ENCODE results near the gene CYB561D2. TPM values are rescaled to one million over a fixed set of nuclear protein-coding genes. Genes with fewer than 3 reads are reported as not detected.

Gene CYB561D2
- total RNA-seq, 1 donor from 2014 or later: 11.5 TPM

DNA sequence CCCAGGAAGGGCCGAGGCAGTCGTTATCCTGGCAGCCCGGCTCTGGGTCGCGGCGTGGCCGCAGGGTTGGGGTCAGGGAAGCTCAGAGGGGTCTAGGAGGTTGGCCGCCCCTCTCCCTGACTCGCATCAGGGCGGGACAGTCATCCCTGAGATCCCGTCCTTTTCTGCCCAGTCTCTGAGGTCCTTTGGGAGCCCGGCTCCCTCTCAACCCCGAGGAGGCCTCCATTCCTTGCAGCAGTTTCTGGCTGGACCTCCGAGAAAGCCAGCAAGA lies 28.6 kb upstream of the CYB561D2 start:
- H3K4me3 ChIP-seq: peak overlapping the region; percentile 72 to 97
- peaks cover 0 to 20% of the 10 kb centered on the region in 2 donors for H3K36me3 ChIP-seq
- TF ChIP-seq CTCF (IDR thresholded peaks at IDR 0.05) (no peak), POLR2A (IDR thresholded peaks at IDR 0.05) (no peak), POLR2AphosphoS5 (IDR thresholded peaks at IDR 0.05; ENCODE audit: insufficient read depth in 1 of 2, low read depth in 1 of 2) (no peak)
- H3K4me1 ChIP-seq: peaks cover 57% of the 10 kb centered on the region
- no peaks in the 10 kb centered on the region for H3K27me3 ChIP-seq
- H3K9me3 ChIP-seq: no peaks in the 10 kb centered on the region
- H3K27ac ChIP-seq: peak overlapping the region; percentile 90
- DNase-seq (ENCODE audit: extremely low spot score in 2 of 2): no peak
- intact Hi-C loops (cut with DNase I): loop anchor here (2.0 to 5.0 kb wide), 2 partner anchors 23 to 65 kb away; partner anchors contain the start of genes HYAL3 and NAA80

GRCh38 chr3:50322386-50323091 lies 28.1 kb upstream of the CYB561D2 start, which contains the start of gene HYAL2:
Gene HYAL2, minus strand, starts transcription at chr3:50322745. Its CDS starts 2,256 bp downstream, at chr3:50320489.
- H3K4me1 ChIP-seq: peaks cover 57% of the 10 kb centered on the region
- DNase-seq (ENCODE audit: extremely low spot score in 2 of 2): no peak

DNA sequence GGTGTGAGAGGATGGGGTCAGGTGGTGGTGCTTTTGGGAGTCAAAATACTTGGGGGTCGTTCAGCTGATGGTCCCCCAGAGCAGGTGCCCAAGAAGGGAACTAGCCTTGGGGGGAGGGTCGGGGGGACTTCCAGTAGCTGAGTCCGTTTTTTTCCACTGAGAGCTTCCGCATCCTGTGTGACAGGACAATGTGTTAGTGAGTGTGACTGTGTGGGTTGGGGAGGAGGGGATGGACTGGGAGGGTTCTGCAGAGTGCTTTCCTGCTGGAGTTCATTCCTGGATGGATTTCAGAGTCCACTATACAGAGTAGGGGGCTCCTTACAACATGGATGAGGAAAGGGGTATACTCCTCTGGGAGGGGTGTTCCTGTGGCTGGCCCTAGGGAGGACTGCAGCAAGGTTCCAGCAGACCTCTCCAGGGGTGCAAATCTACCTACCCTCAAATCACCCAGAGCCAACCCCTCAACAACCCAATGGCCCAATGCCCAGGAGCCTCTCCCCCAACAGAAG lies 27.5 kb upstream of the CYB561D2 start:
- intact Hi-C loops (cut with DNase I): loop anchor here (2.0 to 5.0 kb wide), 2 partner anchors 24 to 66 kb away; partner anchors contain the start of genes HYAL3 and NAA80
- H3K4me1 ChIP-seq: peaks cover 54% of the 10 kb centered on the region
- H3K27me3 ChIP-seq: no peaks in the 10 kb centered on the region
- peaks cover 0 to 16% of the 10 kb centered on the region in 2 donors for H3K36me3 ChIP-seq
- TF ChIP-seq POLR2A (IDR thresholded peaks at IDR 0.05): no peak
- no peak for TF ChIP-seq POLR2AphosphoS5 (IDR thresholded peaks at IDR 0.05; ENCODE audit: insufficient read depth in 1 of 2, low read depth in 1 of 2)
- TF ChIP-seq CTCF (IDR thresholded peaks at IDR 0.05): no peak
- peak overlapping the region in 1 of 2 donors; percentile 72 for H3K4me3 ChIP-seq
- H3K9me3 ChIP-seq: no peaks in the 10 kb centered on the region
- H3K27ac ChIP-seq: peak overlapping the region; percentile 90
- no peak for DNase-seq (ENCODE audit: extremely low spot score in 2 of 2)

More at GRCh38 chr3:50322386-50323091, 28.1 kb upstream of the CYB561D2 start, which contains the start of gene HYAL2:
- TF ChIP-seq POLR2AphosphoS5 (IDR thresholded peaks at IDR 0.05; ENCODE audit: insufficient read depth in 1 of 2, low read depth in 1 of 2) (peak in 1 of 2 donors; percentile 47), CTCF (IDR thresholded peaks at IDR 0.05) (no peak), POLR2A (IDR thresholded peaks at IDR 0.05) (no peak)
- no peaks in the 10 kb centered on the region for H3K9me3 ChIP-seq
- H3K27me3 ChIP-seq: no peaks in the 10 kb centered on the region
- H3K36me3 ChIP-seq: peaks cover 0 to 20% of the 10 kb centered on the region in 2 donors
- intact Hi-C loops (cut with DNase I): loop anchor here (2.0 to 5.0 kb wide), 2 partner anchors 24 to 65 kb away; partner anchors contain the start of genes HYAL3 and NAA80
- peak within 1 kb of the TSS; percentile 90 for H3K27ac ChIP-seq
- H3K4me3 ChIP-seq: peak within 1 kb of the TSS; percentile 72 to 97

DNA sequence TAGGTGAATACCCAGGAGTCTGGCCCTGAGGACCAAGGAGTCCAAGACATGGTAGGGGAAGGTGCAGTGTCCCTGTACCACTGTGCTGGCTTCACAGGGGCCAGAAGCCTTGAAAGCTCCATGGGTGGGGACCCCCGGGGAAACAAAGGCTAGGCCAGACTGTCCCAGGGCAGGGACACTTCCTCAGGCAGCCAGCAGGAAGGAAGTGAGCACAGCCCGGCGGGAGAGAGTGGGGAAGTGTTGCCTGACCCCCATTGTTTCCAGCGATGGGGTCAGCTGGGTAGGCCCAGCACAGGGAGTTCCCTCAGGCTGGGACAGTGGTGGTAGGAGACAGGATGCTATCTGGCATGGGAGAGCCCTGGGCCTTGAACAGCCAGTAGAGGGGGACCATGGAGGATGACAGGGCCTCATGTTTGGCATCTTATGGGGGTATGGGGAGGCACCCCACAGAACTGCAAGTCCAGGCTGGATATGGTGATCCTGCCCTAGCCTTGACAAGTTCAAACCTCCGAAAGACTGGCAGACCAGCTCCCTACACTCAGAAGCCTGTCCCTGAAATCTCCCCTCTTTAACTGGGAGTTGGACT lies 27.0 kb upstream of the CYB561D2 start:
- Histone ChIP-seq H3K4me3 (no peak overlapping the region), H3K27me3 (no peaks in the 10 kb centered on the region), H3K4me1 (peaks cover 54% of the 10 kb centered on the region), H3K36me3 (peaks cover 0 to 13% of the 10 kb centered on the region in 2 donors), H3K27ac (peak overlapping the region; percentile 90), H3K9me3 (no peaks in the 10 kb centered on the region)
- intact Hi-C loops (cut with DNase I): loop anchor here (2.0 to 5.0 kb wide), 2 partner anchors 25 to 66 kb away; partner anchors contain the start of genes HYAL3 and NAA80
- DNase-seq (ENCODE audit: extremely low spot score in 2 of 2): no peak
- TF ChIP-seq POLR2A (IDR thresholded peaks at IDR 0.05) (no peak), POLR2AphosphoS5 (IDR thresholded peaks at IDR 0.05; ENCODE audit: insufficient read depth in 1 of 2, low read depth in 1 of 2) (peak in 1 of 2 donors; percentile 55)

DNA sequence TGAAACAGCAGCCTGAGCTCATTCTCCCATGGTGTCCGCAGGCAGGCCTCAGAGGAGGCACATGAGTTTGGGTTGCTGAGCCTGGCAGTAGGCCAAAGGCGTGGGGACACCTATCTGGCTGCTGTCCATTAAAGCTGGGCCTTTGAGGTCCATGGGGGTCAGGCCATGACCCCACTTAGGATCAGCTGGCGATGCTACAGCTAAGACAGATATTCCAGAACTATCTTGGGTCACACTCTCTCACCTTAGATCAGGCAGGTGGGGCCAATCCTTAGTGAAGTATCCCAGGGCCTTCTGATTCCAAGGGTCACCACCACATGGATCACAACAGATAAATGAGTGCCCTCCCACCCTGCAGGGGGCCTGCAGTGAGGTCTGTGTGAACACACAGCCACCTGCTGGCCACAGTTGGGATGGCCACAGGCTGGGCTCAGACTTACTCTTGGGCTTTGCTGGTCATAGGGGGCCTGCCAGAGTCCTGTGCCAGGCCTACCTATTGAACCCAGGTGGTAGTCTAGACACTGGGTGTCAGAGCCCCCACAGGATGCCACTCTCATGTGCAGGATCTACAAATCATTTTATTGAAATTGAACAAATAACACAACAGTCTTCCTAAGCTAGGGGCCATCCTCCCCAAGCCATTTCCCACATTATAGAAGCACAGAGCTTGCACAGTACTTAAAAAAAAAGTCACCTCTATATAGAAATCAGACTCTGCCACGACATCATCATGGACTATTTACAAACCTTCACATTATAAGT lies 26.1 kb upstream of the CYB561D2 start:
- Histone ChIP-seq H3K4me3 (no peak overlapping the region), H3K9me3 (no peaks in the 10 kb centered on the region), H3K27me3 (no peaks in the 10 kb centered on the region), H3K36me3 (peaks cover 0 to 13% of the 10 kb centered on the region in 2 donors), H3K27ac (peak overlapping the region; percentile 90), H3K4me1 (peaks cover 47% of the 10 kb centered on the region)
- intact Hi-C loops (cut with DNase I): loop anchor here (5.0 kb wide), 1 partner anchor 67 kb away; no protein-coding TSS in a partner anchor
- no peak for DNase-seq (ENCODE audit: extremely low spot score in 2 of 2)
- TF ChIP-seq POLR2A (IDR thresholded peaks at IDR 0.05) (no peak), POLR2AphosphoS5 (IDR thresholded peaks at IDR 0.05; ENCODE audit: insufficient read depth in 1 of 2, low read depth in 1 of 2) (no peak), CTCF (IDR thresholded peaks at IDR 0.05) (peak; percentile 36 to 76 (median 74))

Measured in vagina (tissue), 2 donors.